Airway epithelial cell (primary cell): Measurements from ENCODE around the gene ACADL. TPM values are rescaled to one million over a fixed set of nuclear protein-coding genes. Genes with fewer than 3 reads are reported as not detected.

ENCODE experiments used
- total RNA-seq: library from RNA; depleted of rRNA; stranded (reverse); fragments of >200 nt; gene quantifications from 2 replicates; pipeline ENCODE4 v1.2.3, GENCODE V29; 2015

ACADL gene
- total RNA-seq, result 0.28 TPM in 1 of 2 replicates, not detected in the other

GRCh38 chr2:210224941-210225672 is at the start of gene ACADL:
ACADL (minus strand) TSS chr2:210225447; CDS start chr2:210225263, 184 bp downstream.

GRCh38 chr2:210171309-210172218 is 53.7 kb downstream of the ACADL start, which contains the start of gene KANSL1L:
KANSL1L (minus strand) TSS chr2:210171409; CDS start chr2:210154582, 16,827 bp downstream.

Other genes starting within 250 kb of the ACADL start
- 54.1 and 100 TPM in 2 replicates for gene RPE, start 222.8 kb downstream of the ACADL start, total RNA-seq
- gene KANSL1L, start 54.0 kb downstream of the ACADL start, total RNA-seq, result 1.5 and 3.2 TPM in 2 replicates
- not detected in 2 replicates for gene MYL1, start 89.7 kb upstream of the ACADL start, total RNA-seq